Fibroblast of mammary gland (primary cell): Measurements from ENCODE around the gene POLD2.

Experiments
- DNase-seq: peaks from one replicate; pipeline ENCODE4 v3.0.0-alpha.2; 2010; ENCODE audit warnings: low read depth
- H3K4me3 ChIP-seq: 2 replicates; pipeline ENCODE4 v1.5.1; 2011; ENCODE audit warnings: low read depth, mild to moderate bottlenecking, low read length, moderate library complexity; ENCODE audit not compliant: control insufficient read depth
- TF ChIP-seq, protein P1 (sequence below): conservative IDR thresholded peaks from 2 replicates; pipeline ENCODE4 v1.5.1; 2011; ENCODE audit warnings: low read depth, low read length, inconsistent platforms; ENCODE audit not compliant: control insufficient read depth, insufficient read depth

POLD2 gene

DNA sequence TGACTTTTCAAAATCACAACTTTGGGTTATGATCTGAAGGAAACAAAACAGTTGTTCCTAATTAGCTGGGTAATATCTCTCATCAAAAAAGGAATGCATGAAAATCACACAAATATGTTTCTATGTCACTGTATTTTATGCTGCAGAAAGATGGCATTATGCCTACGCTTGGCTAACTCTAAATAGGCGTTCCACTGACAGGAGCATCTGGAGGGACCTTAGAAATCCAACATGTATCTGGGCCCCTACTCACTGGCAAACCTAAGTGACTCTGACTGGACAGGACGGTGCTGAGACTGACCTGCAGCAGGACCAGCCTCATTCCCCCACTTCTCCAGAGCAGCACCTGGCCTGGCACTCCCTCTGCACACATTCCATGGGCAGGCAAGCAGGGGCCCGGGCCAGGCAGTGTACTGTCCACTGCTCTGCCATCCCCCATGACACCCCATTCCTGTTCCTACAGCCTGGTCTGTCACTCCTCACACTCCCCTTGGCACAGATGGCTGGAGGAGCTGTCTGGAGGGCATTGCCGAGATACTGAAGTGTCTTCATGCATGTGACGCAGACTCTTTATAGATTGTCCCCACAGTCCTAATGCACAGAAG is 20.4 kb upstream of the POLD2 start:
- no peak for DNase-seq
- no peak overlapping the region for H3K4me3 ChIP-seq
- TF ChIP-seq, protein P1, sequence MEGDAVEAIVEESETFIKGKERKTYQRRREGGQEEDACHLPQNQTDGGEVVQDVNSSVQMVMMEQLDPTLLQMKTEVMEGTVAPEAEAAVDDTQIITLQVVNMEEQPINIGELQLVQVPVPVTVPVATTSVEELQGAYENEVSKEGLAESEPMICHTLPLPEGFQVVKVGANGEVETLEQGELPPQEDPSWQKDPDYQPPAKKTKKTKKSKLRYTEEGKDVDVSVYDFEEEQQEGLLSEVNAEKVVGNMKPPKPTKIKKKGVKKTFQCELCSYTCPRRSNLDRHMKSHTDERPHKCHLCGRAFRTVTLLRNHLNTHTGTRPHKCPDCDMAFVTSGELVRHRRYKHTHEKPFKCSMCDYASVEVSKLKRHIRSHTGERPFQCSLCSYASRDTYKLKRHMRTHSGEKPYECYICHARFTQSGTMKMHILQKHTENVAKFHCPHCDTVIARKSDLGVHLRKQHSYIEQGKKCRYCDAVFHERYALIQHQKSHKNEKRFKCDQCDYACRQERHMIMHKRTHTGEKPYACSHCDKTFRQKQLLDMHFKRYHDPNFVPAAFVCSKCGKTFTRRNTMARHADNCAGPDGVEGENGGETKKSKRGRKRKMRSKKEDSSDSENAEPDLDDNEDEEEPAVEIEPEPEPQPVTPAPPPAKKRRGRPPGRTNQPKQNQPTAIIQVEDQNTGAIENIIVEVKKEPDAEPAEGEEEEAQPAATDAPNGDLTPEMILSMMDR: no peak

DNA sequence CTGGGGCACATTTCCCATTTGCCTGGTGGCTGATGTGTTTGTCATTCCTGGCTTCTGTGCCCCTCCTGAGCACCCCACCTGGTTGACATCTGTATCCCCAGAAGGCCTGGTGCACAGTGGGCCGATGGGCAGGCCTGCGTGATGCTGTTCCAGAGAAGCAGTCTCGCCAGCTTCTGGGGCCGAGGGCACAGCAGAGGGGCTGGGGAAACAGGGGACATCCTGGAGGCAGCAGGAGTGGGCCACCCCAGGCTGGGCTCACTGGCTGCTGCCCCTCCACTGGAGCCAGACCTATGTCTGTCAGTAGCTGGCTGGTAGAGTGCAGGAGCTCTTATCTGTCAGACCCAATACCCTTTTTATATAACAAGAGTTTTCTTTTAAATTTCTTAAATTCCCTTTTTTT is 18.7 kb upstream of the POLD2 start:
- DNase-seq: no peak
- TF ChIP-seq, protein P1: no peak
- H3K4me3 ChIP-seq: no peak overlapping the region

DNA sequence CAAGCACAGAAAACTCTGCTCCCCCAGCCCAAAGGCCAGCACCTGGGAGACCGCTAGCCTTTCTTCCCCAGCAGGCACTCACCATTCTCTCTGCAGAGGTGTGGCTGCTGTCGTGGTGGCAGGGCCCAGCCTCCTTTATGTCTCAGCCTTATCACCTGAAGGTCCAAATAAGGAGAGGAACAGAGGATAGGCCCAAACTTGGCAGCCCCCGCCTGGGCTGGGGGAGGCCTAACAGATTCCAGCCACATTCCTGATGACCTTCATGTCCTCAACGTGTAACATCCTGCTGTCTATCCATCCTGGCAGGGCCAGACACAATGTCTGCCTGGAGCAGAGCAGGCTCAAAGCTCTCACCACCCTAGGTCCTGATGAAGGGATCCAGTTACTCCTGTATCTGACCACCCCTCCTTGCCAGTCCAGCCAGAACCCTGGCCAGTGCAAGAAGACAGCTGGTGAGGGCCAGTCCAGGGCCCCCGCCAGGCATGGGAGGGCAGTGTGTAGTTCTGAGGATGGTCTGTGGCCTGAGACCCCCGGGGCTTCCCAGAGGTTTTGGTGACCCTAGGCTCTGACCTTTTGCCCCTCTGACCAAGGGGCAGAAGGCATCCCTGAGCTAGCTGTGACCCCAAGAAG is 18.0 kb upstream of the POLD2 start, which contains the start of gene MYL7:
Gene MYL7, minus strand, starts transcription at position 112 of the 630 bp plus-strand sequence. Its CDS starts 27 bp downstream, at position 85.
- DNase-seq: no peak
- TF ChIP-seq, protein P1: no peak
- H3K4me3 ChIP-seq: no peak within 1 kb of the TSS

DNA sequence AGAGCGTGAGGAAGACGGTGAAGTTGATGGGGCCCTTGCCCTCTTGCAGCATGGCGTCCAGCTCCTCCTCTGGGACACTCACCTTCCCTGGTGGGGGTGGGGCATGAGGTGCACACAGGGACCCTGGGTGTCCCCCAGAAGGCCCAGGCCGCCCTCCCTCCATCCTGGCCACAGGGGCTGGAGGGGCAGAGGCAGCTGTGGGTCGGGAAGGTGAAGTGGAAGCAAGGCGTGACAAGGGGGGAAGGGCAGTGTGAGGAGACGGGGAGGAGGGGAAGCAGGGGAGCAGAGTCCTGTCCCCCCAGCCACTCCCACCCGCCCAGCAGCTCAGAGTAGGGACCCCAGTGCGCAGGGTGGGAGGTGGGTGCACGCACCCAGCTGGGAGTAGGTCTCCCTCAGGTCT is 17.0 kb upstream of the POLD2 start:
- TF ChIP-seq, protein P1: no peak
- no peak overlapping the region for H3K4me3 ChIP-seq
- no peak for DNase-seq

DNA sequence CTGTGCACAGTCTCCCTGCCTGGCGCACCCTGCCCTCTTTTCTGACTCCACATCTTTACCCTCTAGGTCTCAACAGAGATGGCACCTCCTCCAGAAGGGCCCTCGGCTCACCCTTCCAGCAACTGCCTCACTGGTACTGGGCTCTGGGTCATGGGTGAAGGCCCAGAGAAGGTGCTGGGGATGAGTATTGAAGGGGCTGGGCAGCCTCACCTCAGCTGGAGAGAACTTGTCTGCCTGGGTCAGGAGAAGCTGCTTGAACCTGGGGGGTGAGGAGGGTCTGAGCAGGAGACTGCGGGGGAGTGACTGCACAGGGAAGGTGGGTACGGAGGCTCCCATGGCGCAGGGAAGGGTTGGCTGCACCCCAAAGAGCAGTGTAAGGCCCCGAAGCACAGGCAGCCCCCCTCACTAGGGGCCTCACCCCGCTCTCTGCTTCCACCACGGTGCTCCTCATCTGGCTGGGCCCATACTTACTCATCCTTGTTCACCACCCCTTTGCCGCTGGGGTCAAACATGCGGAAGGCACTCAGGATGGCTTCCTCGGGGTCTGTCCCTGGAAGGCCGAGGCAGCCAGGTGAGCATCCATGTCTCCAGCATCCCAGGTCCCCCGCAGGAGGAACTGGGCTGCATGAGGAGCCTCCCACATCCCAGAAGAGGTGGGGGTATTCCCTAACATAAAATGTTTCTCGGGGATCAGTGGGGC is 16.1 kb upstream of the POLD2 start:
- no peak overlapping the region for H3K4me3 ChIP-seq
- TF ChIP-seq, protein P1: no peak
- DNase-seq: no peak

DNA sequence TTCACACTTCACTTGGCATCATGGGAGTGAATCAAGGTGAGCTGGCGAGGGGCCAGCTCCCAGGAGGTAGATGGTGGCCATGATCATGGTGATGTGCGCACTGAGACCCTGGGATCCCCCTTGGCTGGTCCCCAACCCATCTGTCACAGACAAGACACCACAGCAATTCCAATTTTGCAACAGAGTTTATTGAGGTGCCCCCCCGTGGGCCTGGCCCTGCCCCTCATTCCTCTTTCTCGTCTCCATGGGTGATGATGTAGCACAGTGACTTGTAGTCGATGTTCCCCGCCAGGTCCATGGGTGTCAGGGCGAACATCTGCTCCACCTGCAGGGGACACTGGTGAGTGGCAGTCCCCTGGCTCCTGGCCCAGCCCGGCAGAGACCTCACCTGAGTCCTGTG is 15.3 kb upstream of the POLD2 start:
- TF ChIP-seq, protein P1: no peak
- no peak for DNase-seq
- H3K4me3 ChIP-seq: no peak overlapping the region
